HepG2 (cell line): ENCODE measurements around the gene RBCK1. TPM values are rescaled to one million over a fixed set of nuclear protein-coding genes. Genes with fewer than 3 reads are reported as not detected.

ENCODE experiments used
- ARNT2 ChIP-seq: sonication (generic); formaldehyde crosslinking; IDR thresholded peaks from 2 replicates; pipeline ENCODE4 v1.8.0; 2022; ENCODE audit warnings: mild to moderate bottlenecking, low read depth, missing genetic modification reagents, moderate library complexity
- KDM3A ChIP-seq: IDR thresholded peaks from 2 replicates; pipeline ENCODE4 v1.6.1; 2018; ENCODE audit warnings: low read depth, missing compliant biosample characterization
- KDM5B ChIP-seq: sonication (generic); formaldehyde crosslinking; IDR thresholded peaks from 2 replicates; pipeline ENCODE4 v1.4.0; 2020; ENCODE audit warnings: missing genetic modification reagents, mild to moderate bottlenecking, borderline replicate concordance
- RBM22 ChIP-seq: fragments of 200-400 bp; formaldehyde crosslinking; optimal IDR thresholded peaks from 2 replicates; pipeline ENCODE3; 2017; ENCODE audit warnings: mild to moderate bottlenecking, low read length, moderate library complexity
- SRY ChIP-seq: sonication (generic); formaldehyde crosslinking; IDR thresholded peaks from 2 replicates; pipeline ENCODE4 v1.8.0; 2022; ENCODE audit warnings: mild to moderate bottlenecking, missing genetic modification reagents
- TEAD3 ChIP-seq: optimal IDR thresholded peaks from 2 replicates; pipeline ENCODE3; 2016; ENCODE audit warnings: borderline replicate concordance
- ZFP41 ChIP-seq: sonication (generic); formaldehyde crosslinking; IDR thresholded peaks from 2 replicates; pipeline ENCODE4 v1.4.0; 2020; ENCODE audit warnings: mild to moderate bottlenecking, missing genetic modification reagents, borderline replicate concordance
- ZNF343 ChIP-seq: sonication (generic); formaldehyde crosslinking; IDR thresholded peaks from 2 replicates; pipeline ENCODE4 v1.4.0; 2020; ENCODE audit warnings: mild to moderate bottlenecking, missing genetic modification reagents
- ZNF558 ChIP-seq: sonication (generic); formaldehyde crosslinking; IDR thresholded peaks from 2 replicates; pipeline ENCODE4 v1.9.0; 2022; ENCODE audit warnings: mild to moderate bottlenecking, missing genetic modification reagents, borderline replicate concordance
- ZNF790 ChIP-seq: sonication (generic); formaldehyde crosslinking; IDR thresholded peaks from 2 replicates; pipeline ENCODE4 v1.8.0; 2022; ENCODE audit warnings: missing genetic modification reagents, mild to moderate bottlenecking, borderline replicate concordance
- polyA plus RNA-seq, 8 experiments: library from polyadenylated mRNA; depleted of rRNA in 3 of 8; stranded (reverse) in 7 of 8; unstranded in 1 of 8; fragments of >200 nt; fragmentation: Illumina TruSeq in 4 of 8; extraction: Trizol in 4 of 8; gene quantifications; 2 replicates each; pipeline versions ENCODE4 v1.2.1 to v1.2.3, GENCODE V29; 2011 to 2016; ENCODE audit warnings: low read depth in 4 of 8, missing spikeins in 1 of 8, mixed read lengths in 1 of 8; ENCODE audit not compliant: insufficient read depth in 1 of 8
- total RNA-seq, 5 experiments: library from RNA; depleted of rRNA; stranded (reverse); fragments of >200 nt; fragmentation: Illumina TruSeq; extraction: Trizol; gene quantifications; 2 replicates each; pipeline ENCODE4 v1.2.3, GENCODE V29; 2016; ENCODE audit warnings: low read depth in 1 of 5
- TF ChIP-seq, protein P1 (sequence below): sonication (generic); formaldehyde crosslinking; IDR thresholded peaks from 2 replicates; pipeline ENCODE4 v1.4.0; 2020; ENCODE audit warnings: missing genetic modification reagents
- TF ChIP-seq, protein P2 (sequence below): sonication (generic); formaldehyde crosslinking; IDR thresholded peaks from 2 replicates; pipeline ENCODE4 v1.5.1; 2020; ENCODE audit warnings: missing genetic modification reagents, mild to moderate bottlenecking, borderline replicate concordance
- TF ChIP-seq, protein P3 (sequence below): sonication (generic); formaldehyde crosslinking; IDR thresholded peaks from 2 replicates; pipeline ENCODE4 v1.4.0; 2020; ENCODE audit warnings: mild to moderate bottlenecking, missing genetic modification reagents
- TF ChIP-seq, protein P4 (sequence below): sonication (generic); formaldehyde crosslinking; IDR thresholded peaks from 2 replicates; pipeline ENCODE4 v1.8.0; 2022; ENCODE audit warnings: mild to moderate bottlenecking, missing genetic modification reagents
- TF ChIP-seq, protein P5 (sequence below): sonication (generic); formaldehyde crosslinking; IDR thresholded peaks from 2 replicates; pipeline ENCODE4 v1.5.0; 2020; ENCODE audit warnings: mild to moderate bottlenecking, missing genetic modification reagents
- TF ChIP-seq, protein P6 (sequence below): sonication (generic); formaldehyde crosslinking; IDR thresholded peaks from 2 replicates; pipeline ENCODE4 v1.4.0; 2020; ENCODE audit warnings: mild to moderate bottlenecking, missing genetic modification reagents

Gene RBCK1
- total and polyA plus RNA-seq, 2 of the 13 experiments (the other 11 are each of a cell fraction or from before 2014, with no cell fraction given) = 149 to 215 TPM

DNA sequence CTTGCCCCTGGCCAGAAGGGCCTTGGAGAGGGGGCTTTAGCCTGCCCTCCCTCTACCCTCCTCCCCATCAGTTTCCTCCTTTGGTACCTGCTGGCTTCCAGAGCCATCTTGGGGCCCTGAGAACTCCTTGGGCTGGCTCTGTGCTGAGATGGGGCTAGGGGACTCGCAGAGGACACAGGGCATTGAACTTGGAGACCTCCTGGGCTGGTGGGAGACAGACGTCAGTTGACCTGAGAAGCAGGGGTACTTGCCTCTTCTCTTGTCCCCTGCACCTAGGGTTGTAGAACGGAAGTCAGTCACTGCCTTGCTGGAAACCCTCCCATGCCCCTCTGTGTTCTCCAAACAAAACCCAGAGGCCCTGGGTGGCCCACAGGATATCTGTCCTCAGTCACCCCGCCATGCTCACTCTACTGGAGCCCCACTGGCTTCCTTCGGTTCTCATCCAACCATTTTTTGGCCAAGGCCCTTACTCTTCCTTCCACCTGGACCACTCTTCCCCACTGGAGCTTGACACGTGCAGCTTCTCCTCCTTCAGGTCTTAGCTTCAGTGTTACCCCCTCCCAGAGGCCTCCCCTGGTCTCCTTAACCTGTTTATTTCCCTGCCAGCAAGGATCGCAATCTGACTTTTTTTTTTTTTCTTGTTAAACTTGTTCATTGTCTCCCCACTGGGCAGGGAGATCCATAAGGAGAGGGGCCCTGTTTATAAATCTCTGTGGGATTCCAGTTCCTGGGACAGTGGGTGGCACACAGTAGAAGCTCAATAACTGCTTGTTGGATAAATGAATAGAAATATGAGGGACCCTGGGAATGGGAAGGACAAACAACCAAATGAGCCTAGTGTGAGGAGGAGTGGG is 971 bp downstream of the RBCK1 start (continued):
- TF ChIP-seq, protein P1, sequence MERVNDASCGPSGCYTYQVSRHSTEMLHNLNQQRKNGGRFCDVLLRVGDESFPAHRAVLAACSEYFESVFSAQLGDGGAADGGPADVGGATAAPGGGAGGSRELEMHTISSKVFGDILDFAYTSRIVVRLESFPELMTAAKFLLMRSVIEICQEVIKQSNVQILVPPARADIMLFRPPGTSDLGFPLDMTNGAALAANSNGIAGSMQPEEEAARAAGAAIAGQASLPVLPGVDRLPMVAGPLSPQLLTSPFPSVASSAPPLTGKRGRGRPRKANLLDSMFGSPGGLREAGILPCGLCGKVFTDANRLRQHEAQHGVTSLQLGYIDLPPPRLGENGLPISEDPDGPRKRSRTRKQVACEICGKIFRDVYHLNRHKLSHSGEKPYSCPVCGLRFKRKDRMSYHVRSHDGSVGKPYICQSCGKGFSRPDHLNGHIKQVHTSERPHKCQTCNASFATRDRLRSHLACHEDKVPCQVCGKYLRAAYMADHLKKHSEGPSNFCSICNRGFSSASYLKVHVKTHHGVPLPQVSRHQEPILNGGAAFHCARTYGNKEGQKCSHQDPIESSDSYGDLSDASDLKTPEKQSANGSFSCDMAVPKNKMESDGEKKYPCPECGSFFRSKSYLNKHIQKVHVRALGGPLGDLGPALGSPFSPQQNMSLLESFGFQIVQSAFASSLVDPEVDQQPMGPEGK (CRISPR knock-in tag) = 0 out of 2 replicates have a peak, but pooled peaks have one; percentile 7
- TF ChIP-seq SRY (CRISPR knock-in tag) (peak; percentile 92), TEAD3 (peak; percentile 17), ZNF790 (0 out of 2 replicates have a peak, but pooled peaks have one; percentile 16), ZNF343 (0 out of 2 replicates have a peak, but pooled peaks have one; percentile 6), KDM5B (CRISPR knock-in tag) (peak; percentile 77; the same call in 1 of the 2 replicates), ZNF558 (CRISPR knock-in tag) (no peak), KDM3A (CRISPR knock-in tag) (no peak), RBM22 (peak; percentile 70), ARNT2 (CRISPR knock-in tag) (no peak; the same call in 1 of the 2 replicates), ZFP41 (CRISPR knock-in tag) (0 out of 2 replicates have a peak, but pooled peaks have one; percentile 12)
- TF ChIP-seq, protein P2, sequence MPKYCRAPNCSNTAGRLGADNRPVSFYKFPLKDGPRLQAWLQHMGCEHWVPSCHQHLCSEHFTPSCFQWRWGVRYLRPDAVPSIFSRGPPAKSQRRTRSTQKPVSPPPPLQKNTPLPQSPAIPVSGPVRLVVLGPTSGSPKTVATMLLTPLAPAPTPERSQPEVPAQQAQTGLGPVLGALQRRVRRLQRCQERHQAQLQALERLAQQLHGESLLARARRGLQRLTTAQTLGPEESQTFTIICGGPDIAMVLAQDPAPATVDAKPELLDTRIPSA = peak; percentile 80; the same call in 1 of the 2 replicates
- TF ChIP-seq, protein P3, sequence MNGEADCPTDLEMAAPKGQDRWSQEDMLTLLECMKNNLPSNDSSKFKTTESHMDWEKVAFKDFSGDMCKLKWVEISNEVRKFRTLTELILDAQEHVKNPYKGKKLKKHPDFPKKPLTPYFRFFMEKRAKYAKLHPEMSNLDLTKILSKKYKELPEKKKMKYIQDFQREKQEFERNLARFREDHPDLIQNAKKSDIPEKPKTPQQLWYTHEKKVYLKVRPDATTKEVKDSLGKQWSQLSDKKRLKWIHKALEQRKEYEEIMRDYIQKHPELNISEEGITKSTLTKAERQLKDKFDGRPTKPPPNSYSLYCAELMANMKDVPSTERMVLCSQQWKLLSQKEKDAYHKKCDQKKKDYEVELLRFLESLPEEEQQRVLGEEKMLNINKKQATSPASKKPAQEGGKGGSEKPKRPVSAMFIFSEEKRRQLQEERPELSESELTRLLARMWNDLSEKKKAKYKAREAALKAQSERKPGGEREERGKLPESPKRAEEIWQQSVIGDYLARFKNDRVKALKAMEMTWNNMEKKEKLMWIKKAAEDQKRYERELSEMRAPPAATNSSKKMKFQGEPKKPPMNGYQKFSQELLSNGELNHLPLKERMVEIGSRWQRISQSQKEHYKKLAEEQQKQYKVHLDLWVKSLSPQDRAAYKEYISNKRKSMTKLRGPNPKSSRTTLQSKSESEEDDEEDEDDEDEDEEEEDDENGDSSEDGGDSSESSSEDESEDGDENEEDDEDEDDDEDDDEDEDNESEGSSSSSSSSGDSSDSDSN (CRISPR knock-in tag) = peak; percentile 48
- TF ChIP-seq, protein P4, sequence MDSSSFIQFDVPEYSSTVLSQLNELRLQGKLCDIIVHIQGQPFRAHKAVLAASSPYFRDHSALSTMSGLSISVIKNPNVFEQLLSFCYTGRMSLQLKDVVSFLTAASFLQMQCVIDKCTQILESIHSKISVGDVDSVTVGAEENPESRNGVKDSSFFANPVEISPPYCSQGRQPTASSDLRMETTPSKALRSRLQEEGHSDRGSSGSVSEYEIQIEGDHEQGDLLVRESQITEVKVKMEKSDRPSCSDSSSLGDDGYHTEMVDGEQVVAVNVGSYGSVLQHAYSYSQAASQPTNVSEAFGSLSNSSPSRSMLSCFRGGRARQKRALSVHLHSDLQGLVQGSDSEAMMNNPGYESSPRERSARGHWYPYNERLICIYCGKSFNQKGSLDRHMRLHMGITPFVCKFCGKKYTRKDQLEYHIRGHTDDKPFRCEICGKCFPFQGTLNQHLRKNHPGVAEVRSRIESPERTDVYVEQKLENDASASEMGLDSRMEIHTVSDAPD (CRISPR knock-in tag) = peak; percentile 77
- TF ChIP-seq, protein P5, sequence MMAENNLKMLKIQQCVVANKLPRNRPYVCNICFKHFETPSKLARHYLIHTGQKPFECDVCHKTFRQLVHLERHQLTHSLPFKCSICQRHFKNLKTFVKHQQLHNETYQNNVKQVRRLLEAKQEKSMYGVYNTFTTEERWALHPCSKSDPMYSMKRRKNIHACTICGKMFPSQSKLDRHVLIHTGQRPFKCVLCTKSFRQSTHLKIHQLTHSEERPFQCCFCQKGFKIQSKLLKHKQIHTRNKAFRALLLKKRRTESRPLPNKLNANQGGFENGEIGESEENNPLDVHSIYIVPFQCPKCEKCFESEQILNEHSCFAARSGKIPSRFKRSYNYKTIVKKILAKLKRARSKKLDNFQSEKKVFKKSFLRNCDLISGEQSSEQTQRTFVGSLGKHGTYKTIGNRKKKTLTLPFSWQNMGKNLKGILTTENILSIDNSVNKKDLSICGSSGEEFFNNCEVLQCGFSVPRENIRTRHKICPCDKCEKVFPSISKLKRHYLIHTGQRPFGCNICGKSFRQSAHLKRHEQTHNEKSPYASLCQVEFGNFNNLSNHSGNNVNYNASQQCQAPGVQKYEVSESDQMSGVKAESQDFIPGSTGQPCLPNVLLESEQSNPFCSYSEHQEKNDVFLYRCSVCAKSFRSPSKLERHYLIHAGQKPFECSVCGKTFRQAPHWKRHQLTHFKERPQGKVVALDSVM (CRISPR knock-in tag) = no peak
- TF ChIP-seq, protein P6, sequence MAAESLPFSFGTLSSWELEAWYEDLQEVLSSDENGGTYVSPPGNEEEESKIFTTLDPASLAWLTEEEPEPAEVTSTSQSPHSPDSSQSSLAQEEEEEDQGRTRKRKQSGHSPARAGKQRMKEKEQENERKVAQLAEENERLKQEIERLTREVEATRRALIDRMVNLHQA = peak; percentile 37; the same call in 1 of the 2 replicates
